Measurements from ENCODE around the gene TCF7L2.

GRCh38 chr10:113041324-113041723 is 91.3 kb downstream of the TCF7L2 start:
- TF ChIP-seq, protein P1, sequence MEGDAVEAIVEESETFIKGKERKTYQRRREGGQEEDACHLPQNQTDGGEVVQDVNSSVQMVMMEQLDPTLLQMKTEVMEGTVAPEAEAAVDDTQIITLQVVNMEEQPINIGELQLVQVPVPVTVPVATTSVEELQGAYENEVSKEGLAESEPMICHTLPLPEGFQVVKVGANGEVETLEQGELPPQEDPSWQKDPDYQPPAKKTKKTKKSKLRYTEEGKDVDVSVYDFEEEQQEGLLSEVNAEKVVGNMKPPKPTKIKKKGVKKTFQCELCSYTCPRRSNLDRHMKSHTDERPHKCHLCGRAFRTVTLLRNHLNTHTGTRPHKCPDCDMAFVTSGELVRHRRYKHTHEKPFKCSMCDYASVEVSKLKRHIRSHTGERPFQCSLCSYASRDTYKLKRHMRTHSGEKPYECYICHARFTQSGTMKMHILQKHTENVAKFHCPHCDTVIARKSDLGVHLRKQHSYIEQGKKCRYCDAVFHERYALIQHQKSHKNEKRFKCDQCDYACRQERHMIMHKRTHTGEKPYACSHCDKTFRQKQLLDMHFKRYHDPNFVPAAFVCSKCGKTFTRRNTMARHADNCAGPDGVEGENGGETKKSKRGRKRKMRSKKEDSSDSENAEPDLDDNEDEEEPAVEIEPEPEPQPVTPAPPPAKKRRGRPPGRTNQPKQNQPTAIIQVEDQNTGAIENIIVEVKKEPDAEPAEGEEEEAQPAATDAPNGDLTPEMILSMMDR (IDR thresholded peaks at IDR 0.05; ENCODE audit: low read depth, low read length), result no peak
- no peak for TF ChIP-seq EZH2phosphoT487 (IDR thresholded peaks at IDR 0.05; ENCODE audit: low read depth)

Data from OCI-LY3 (cell line).